ENCODE results near the gene CACNA1G.

DNA sequence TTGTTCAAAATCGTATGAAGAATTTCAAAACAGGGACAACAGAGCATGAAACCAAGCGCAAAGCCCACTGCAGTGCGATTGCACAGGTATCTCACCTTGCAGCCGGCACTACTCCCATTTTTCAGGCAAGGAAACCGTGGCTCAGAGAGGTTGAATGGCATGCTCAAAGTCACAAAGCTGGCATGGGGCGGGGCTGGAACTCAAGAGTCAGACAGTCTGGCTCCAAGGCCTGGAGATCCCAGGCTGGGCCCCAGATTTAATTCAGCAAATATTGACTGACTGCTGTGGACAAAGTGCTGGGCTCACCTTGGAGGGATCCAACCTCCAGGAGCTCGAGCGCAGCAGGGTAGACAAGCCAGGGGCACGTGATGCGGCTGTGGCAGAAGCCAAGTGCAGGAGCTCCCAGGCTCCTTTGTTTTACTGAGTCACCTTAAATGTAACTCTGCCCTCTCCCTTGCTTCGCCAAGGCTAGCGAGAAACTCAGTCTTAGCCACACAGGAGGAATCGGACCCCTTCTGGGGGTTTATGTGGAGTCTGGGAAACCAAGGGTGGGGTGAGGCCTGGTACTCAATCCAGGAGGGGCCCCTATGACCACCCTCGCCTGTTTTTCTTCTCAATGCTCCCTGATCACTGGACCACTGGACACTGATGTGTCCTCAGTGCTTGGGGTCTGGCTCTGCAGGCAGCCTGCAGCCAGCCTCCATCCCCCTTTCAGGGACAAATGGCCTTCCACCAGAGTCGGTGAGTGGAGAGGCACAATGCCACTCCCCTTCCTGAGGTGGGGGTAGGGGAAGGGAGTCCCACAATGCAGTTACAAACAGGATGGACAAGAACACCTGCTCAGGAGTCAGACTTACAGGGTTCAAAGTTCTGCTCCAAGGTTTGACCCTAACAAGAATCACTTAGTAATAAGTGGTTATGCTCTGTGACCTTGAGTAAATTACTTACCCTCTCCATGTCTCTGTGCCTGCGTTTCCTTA lies 17.4 kb upstream of the CACNA1G start:
- TF ChIP-seq EZH2 (IDR thresholded peaks at IDR 0.05; ENCODE audit: low read length, unreplicated experiment) (no peak), EZH2phosphoT487 (IDR thresholded peaks at IDR 0.05; ENCODE audit: borderline replicate concordance, low read length) (no peak)
- TF ChIP-seq, protein P1, sequence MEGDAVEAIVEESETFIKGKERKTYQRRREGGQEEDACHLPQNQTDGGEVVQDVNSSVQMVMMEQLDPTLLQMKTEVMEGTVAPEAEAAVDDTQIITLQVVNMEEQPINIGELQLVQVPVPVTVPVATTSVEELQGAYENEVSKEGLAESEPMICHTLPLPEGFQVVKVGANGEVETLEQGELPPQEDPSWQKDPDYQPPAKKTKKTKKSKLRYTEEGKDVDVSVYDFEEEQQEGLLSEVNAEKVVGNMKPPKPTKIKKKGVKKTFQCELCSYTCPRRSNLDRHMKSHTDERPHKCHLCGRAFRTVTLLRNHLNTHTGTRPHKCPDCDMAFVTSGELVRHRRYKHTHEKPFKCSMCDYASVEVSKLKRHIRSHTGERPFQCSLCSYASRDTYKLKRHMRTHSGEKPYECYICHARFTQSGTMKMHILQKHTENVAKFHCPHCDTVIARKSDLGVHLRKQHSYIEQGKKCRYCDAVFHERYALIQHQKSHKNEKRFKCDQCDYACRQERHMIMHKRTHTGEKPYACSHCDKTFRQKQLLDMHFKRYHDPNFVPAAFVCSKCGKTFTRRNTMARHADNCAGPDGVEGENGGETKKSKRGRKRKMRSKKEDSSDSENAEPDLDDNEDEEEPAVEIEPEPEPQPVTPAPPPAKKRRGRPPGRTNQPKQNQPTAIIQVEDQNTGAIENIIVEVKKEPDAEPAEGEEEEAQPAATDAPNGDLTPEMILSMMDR (conservative IDR thresholded peaks at IDR 0.05; ENCODE audit: low read depth, low read length) = no peak

Data from PC-3 (cell line).